H9 (cell line): ENCODE data around the gene STIL. TPM values are rescaled to one million over a fixed set of nuclear protein-coding genes. Genes with fewer than 3 reads are reported as not detected.

Experiments used
- DNase-seq: peaks from one replicate; pipeline ENCODE4 v3.0.0-alpha.2; 2017
- H2AFZ ChIP-seq: one replicate; pipeline ENCODE4 v1.6.1; 2013; ENCODE audit warnings: mild to moderate bottlenecking, low read length, control low read depth, moderate library complexity
- H2AK5ac ChIP-seq: 2 replicates; pipeline ENCODE4 v1.6.1; 2013; ENCODE audit warnings: low read length, control low read depth, mixed read lengths; ENCODE audit not compliant: insufficient read length
- H2BK120ac ChIP-seq: one replicate; pipeline ENCODE4 v1.6.1; 2013; ENCODE audit warnings: low read depth, mild to moderate bottlenecking, low read length, control low read depth, inconsistent platforms; ENCODE audit not compliant: poor library complexity, severe bottlenecking
- H2BK12ac ChIP-seq: 2 replicates; pipeline ENCODE4 v1.6.1; 2013; ENCODE audit warnings: low read length, control low read depth, mixed read lengths, low read depth; ENCODE audit not compliant: insufficient read length
- H2BK15ac ChIP-seq: 2 replicates; pipeline ENCODE4 v1.6.1; 2013; ENCODE audit warnings: low read depth, low read length, control low read depth
- H2BK20ac ChIP-seq: one replicate; pipeline ENCODE4 v1.6.1; 2013; ENCODE audit warnings: low read depth, mild to moderate bottlenecking, low read length, control low read depth, inconsistent platforms; ENCODE audit not compliant: poor library complexity, severe bottlenecking
- H2BK5ac ChIP-seq: 2 replicates; pipeline ENCODE4 v1.6.1; 2013; ENCODE audit warnings: low read length, control low read depth, mixed read lengths; ENCODE audit not compliant: insufficient read length
- H3K14ac ChIP-seq: 2 replicates; pipeline ENCODE4 v1.6.1; 2013; ENCODE audit warnings: low read length, control low read depth; ENCODE audit not compliant: insufficient read depth
- H3K18ac ChIP-seq: 2 replicates; pipeline ENCODE4 v1.6.1; 2013; ENCODE audit warnings: low read depth, mild to moderate bottlenecking, mixed read lengths, low read length, control low read depth; ENCODE audit not compliant: insufficient read length
- H3K23ac ChIP-seq: 2 replicates; pipeline ENCODE4 v1.6.1; 2013; ENCODE audit warnings: low read length, control low read depth, mixed read lengths, low read depth; ENCODE audit not compliant: insufficient read length
- H3K23me2 ChIP-seq: 2 replicates; pipeline ENCODE4 v1.6.1; 2013; ENCODE audit warnings: low read depth, mild to moderate bottlenecking, mixed read lengths, low read length, control low read depth; ENCODE audit not compliant: insufficient read length, poor library complexity, severe bottlenecking
- H3K27ac ChIP-seq: 2 replicates; pipeline ENCODE4 v1.5.1; 2013; ENCODE audit warnings: low read length, control low read depth, mixed read lengths, low read depth; ENCODE audit not compliant: insufficient read length
- H3K27me3 ChIP-seq: 2 replicates; pipeline ENCODE4 v1.6.1; 2013; ENCODE audit warnings: low read length, control low read depth, inconsistent platforms; ENCODE audit not compliant: insufficient read depth
- H3K4ac ChIP-seq: 2 replicates; pipeline ENCODE4 v1.6.1; 2013; ENCODE audit warnings: low read depth, mild to moderate bottlenecking, control low read depth, inconsistent platforms, low read length, moderate library complexity
- H3K4me1 ChIP-seq: 2 replicates; pipeline ENCODE4 v1.6.1; 2013; ENCODE audit warnings: low read length, control low read depth, inconsistent platforms; ENCODE audit not compliant: insufficient read depth
- H3K4me2 ChIP-seq: 2 replicates; pipeline ENCODE4 v1.6.1; 2013; ENCODE audit warnings: low read length, control low read depth, mixed read lengths; ENCODE audit not compliant: insufficient read length, insufficient read depth
- H3K56ac ChIP-seq: 2 replicates; pipeline ENCODE4 v1.6.1; 2013; ENCODE audit warnings: low read depth, mild to moderate bottlenecking, mixed read lengths, low read length, control low read depth; ENCODE audit not compliant: insufficient read length
- H3K79me1 ChIP-seq: 2 replicates; pipeline ENCODE4 v1.6.1; 2013; ENCODE audit warnings: low read depth, mild to moderate bottlenecking, moderate library complexity, low read length, control low read depth, inconsistent platforms; ENCODE audit not compliant: insufficient read depth, poor library complexity, severe bottlenecking
- H3K79me2 ChIP-seq: 2 replicates; pipeline ENCODE4 v1.6.1; 2013; ENCODE audit warnings: low read length, control low read depth, inconsistent platforms; ENCODE audit not compliant: insufficient read depth
- H3K9ac ChIP-seq: 2 replicates; pipeline ENCODE4 v1.6.1; 2013; ENCODE audit warnings: low read length, control low read depth, mixed read lengths; ENCODE audit not compliant: insufficient read length; ENCODE audit errors: extremely low read depth
- H3K9me3 ChIP-seq: one replicate; pipeline ENCODE4 v1.6.1; 2013; ENCODE audit warnings: low read depth, low read length, inconsistent platforms; ENCODE audit not compliant: control insufficient read depth
- H3T11ph ChIP-seq: one replicate; pipeline ENCODE4 v1.6.1; 2013; ENCODE audit warnings: mild to moderate bottlenecking, low read length, control low read depth, inconsistent platforms
- H4K20me1 ChIP-seq: one replicate; pipeline ENCODE4 v1.6.1; 2013; ENCODE audit not compliant: control insufficient read depth, insufficient read length, insufficient read depth
- H4K5ac ChIP-seq: 2 replicates; pipeline ENCODE4 v1.6.1; 2013; ENCODE audit warnings: low read depth, mild to moderate bottlenecking, mixed read lengths, low read length, control low read depth; ENCODE audit not compliant: insufficient read length
- H4K8ac ChIP-seq: replicated peaks from 2 replicates; pipeline ENCODE4 v1.6.1; 2013; ENCODE audit warnings: low read length, control low read depth, mixed read lengths, low read depth; ENCODE audit not compliant: insufficient read length
- H4K91ac ChIP-seq: 2 replicates; pipeline ENCODE4 v1.6.1; 2013; ENCODE audit warnings: low read depth, mild to moderate bottlenecking, moderate library complexity, mixed read lengths, low read length, control low read depth; ENCODE audit not compliant: insufficient read length
- H3K27ac Mint-ChIP-seq, 3 experiments: 2 replicates in 2 of 3; 3 replicates in 1 of 3; pipeline ENCODE4 v1.8.0; 2020 to 2021; ENCODE audit warnings: mixed read lengths in 3 of 3, mild to moderate bottlenecking in 1 of 3, moderate library complexity in 1 of 3
- H3K27me3 Mint-ChIP-seq: 2 replicates; pipeline ENCODE4 v1.8.0; 2021; ENCODE audit warnings: low read depth, mild to moderate bottlenecking, moderate library complexity, mixed read lengths
- H3K36me3 Mint-ChIP-seq, 3 experiments: 2 replicates in 2 of 3; 3 replicates in 1 of 3; pipeline ENCODE4 v1.8.0; 2020 to 2021; ENCODE audit warnings: low read depth in 3 of 3, mixed read lengths in 3 of 3; ENCODE audit not compliant: insufficient read depth in 1 of 3
- H3K4me1 Mint-ChIP-seq, 2 experiments: 2 replicates each; pipeline ENCODE4 v1.8.0; 2020; ENCODE audit warnings: mixed read lengths in 2 of 2
- H3K4me3 Mint-ChIP-seq, 2 experiments: 2 replicates in 1 of 2; 3 replicates in 1 of 2; pipeline ENCODE4 v1.8.0; 2020 to 2021; ENCODE audit warnings: mild to moderate bottlenecking in 2 of 2, mixed read lengths in 2 of 2, moderate library complexity in 1 of 2
- H3K9me3 Mint-ChIP-seq, 2 experiments: 2 replicates in 1 of 2; 3 replicates in 1 of 2; pipeline ENCODE4 v1.8.0; 2020; ENCODE audit warnings: mild to moderate bottlenecking in 2 of 2, mixed read lengths in 2 of 2, moderate library complexity in 1 of 2
- CTCF ChIP-seq: fragments of 200-600 bp; sonication (generic); conservative IDR thresholded peaks from 3 replicates; pipeline ENCODE4 v1.8.0; 2021; ENCODE audit warnings: antibody characterized with exemption, mild to moderate bottlenecking
- WGBS: extraction: QIAGEN DNeasy Blood & Tissue Kit; methylation state at CpG from one replicate; pipeline ENCODE4 v1.1.7; 2013; ENCODE audit warnings: missing lambda C conversion rate, low lambda C conversion rate, mixed read lengths; ENCODE audit not compliant: insufficient read length; ENCODE audit errors: extremely low coverage; 5-methylcytosine and 5-hydroxymethylcytosine counted together
- long read RNA-seq: library from polyadenylated mRNA; unstranded; transcript quantifications from one replicate; pipeline ENCODE4 v2.0.0, GENCODE V29; 2020
- total RNA-seq: library from RNA; stranded (reverse); gene quantifications from 2 replicates; pipeline ENCODE4 v1.2.1, GENCODE V29; 2021

The STIL gene
- total RNA-seq = 26.6 and 26.9 TPM in 2 replicates
- long read RNA-seq, full-length matches to known transcripts = 4 of 80 reads
- long read RNA-seq, partial matches to known transcripts = 30 of 80 reads
- long read RNA-seq, other reads (novel, unspliced or antisense) = 46 of 80 reads

DNA sequence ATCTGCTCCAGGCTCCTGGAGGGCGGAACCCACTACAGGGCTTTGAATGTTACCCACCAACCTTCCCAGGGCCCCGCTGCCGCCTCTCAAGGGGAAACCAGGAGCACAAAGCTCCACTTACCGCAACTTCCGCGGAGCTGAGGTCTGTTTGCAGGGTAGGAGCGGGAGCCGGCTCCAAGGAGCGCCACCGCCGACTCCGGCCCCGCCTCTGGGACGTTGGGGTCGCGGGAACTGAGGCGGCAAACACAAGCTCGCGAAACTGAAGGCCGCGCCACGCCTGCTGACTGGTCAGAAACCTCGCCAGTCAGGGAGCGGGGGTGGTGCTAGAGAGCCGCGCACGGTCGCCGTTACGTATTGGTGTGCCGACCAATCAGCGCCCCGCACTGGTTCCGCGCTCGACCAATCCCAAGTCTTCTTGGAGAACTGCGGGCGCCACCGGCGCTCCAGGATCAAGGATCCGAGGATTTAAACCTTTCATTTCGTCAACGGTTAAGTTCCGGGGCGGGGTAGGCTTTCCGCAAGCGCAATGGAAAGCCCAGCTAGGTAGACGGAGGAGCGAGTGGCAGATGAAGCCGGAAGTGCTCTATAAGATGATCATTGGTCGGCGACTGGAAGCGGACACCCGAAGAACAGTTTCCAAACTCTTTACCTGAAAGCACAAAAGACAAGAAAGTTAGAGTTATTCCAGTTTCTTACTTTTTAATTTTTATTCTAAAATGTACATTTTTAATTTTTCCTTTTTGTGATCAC lies at the start of gene STIL:
Gene STIL, minus strand, starts transcription at position 233 of the 750 bp plus-strand sequence. CDS start 3,828 bp downstream, outside the sequence.
- no CpG with 5 or more reads among the region's 54 CpGs for WGBS
- Histone ChIP-seq H3K4me1 (no peaks in the 10 kb centered on the region), H3K9me3 (no peaks in the 10 kb centered on the region), H2BK120ac (no peak within 1 kb of the TSS), H3K23me2 (peaks cover 3% of the 10 kb centered on the region), H3K79me2 (peaks cover 10% of the 10 kb centered on the region; the same call in 1 of the 2 replicates), H2AK5ac (no peak within 1 kb of the TSS), H3K14ac (peak within 1 kb of the TSS; percentile 73; the same call in 1 of the 2 replicates), H2AFZ (no peak within 1 kb of the TSS), H3T11ph (no peak within 1 kb of the TSS), H2BK5ac (no peak within 1 kb of the TSS), H3K18ac (peak within 1 kb of the TSS; percentile 78), H4K91ac (no peak within 1 kb of the TSS), H2BK20ac (no peak within 1 kb of the TSS), H3K9ac (peak within 1 kb of the TSS; percentile 96), H3K56ac (no peak within 1 kb of the TSS), H3K27me3 (no peaks in the 10 kb centered on the region), H2BK15ac (no peak within 1 kb of the TSS), H3K23ac (no peak within 1 kb of the TSS), H3K4ac (no peak within 1 kb of the TSS; the same call in 1 of the 2 replicates), H3K27ac (peak within 1 kb of the TSS; percentile 82), H3K4me2 (peak within 1 kb of the TSS; percentile 90), H4K5ac (no peak within 1 kb of the TSS), H3K79me1 (no peaks in the 10 kb centered on the region), H4K20me1 (no peaks in the 10 kb centered on the region), H4K8ac (no peak within 1 kb of the TSS), H2BK12ac (no peak within 1 kb of the TSS)
- Mint-ChIP-seq H3K4me3 (peak within 1 kb of the TSS; percentile 94 to 95), H3K27me3 (no peaks in the 10 kb centered on the region), H3K9me3 (no peaks in the 10 kb centered on the region), H3K27ac (peak within 1 kb of the TSS; percentile 98 to 99 (median 99)), H3K36me3 (peaks cover 4 to 25% (median 20%) of the 10 kb centered on the region in 3 experiments; a peak in 6 of 7 replicates), H3K4me1 (peaks cover 8 to 9% of the 10 kb centered on the region in 2 experiments)
- peak; percentile 100 for DNase-seq
- TF ChIP-seq CTCF = no peak
